Vagina (tissue), 2 donors: ENCODE data around the gene TMBIM1.
A peak's percentile ranks its signal among the peaks of the same experiment; 100 is the strongest.

Experiments used
- CTCF ChIP-seq, 3 experiments: fragments of 450-650 bp in 2 of 3; fragments of 200-600 bp in 1 of 3; sonication (generic) in 1 of 3; IDR thresholded peaks; one replicate each; pipeline ENCODE4 v1.5.1; 2017 to 2019; ENCODE audit warnings: antibody characterized with exemption in 3 of 3, mild to moderate bottlenecking in 2 of 3, moderate library complexity in 2 of 3
- POLR2AphosphoS5 ChIP-seq, 2 donors: sonication (generic); formaldehyde crosslinking; IDR thresholded peaks; one replicate each; pipeline ENCODE4 v1.9.0; 2017; ENCODE audit warnings: antibody characterized with exemption in 2 of 2, mild to moderate bottlenecking in 2 of 2, low read depth in 1 of 2; ENCODE audit not compliant: insufficient read depth in 1 of 2

- peak in 1 of 3 experiments; percentile 7 for TF ChIP-seq CTCF (IDR thresholded peaks at IDR 0.05)
- peak; percentile 89 to 91 for TF ChIP-seq POLR2AphosphoS5 (IDR thresholded peaks at IDR 0.05; ENCODE audit: insufficient read depth in 1 of 2, low read depth in 1 of 2)
These were observed 5.5 kb downstream of the TMBIM1 start for GRCh38 chr2:218286570-218287459.
